Measurements from ENCODE around the gene RHOXF2B.
"Not testable (repeated sequence)": the region's sequence is repeated elsewhere in the genome, so short reads cannot be mapped to it uniquely, and the experiment has no call there.

Gene RHOXF2B

GRCh38 chrX:120077590-120077989 lies at the start of gene RHOXF2B:
Gene RHOXF2B (minus strand): TSS chrX:120077690. CDS start chrX:120077552, 138 bp downstream.
- H3K4me1 Mint-ChIP-seq; H3K4me3 Mint-ChIP-seq; H3K27me3 Mint-ChIP-seq (ENCODE audit: low read depth); H3K36me3 Mint-ChIP-seq (ENCODE audit: low read depth); H3K27ac Mint-ChIP-seq; H3K9me3 Mint-ChIP-seq: not testable (repeated sequence)

- H3K4me3 Mint-ChIP-seq, result no peak overlapping the region
- no peaks in the 10 kb centered on the region for H3K27me3 Mint-ChIP-seq (ENCODE audit: low read depth)
- H3K4me1 Mint-ChIP-seq, result no peaks in the 10 kb centered on the region
- no peak for TF ChIP-seq CTCF (IDR thresholded peaks at IDR 0.05; ENCODE audit: unreplicated experiment in 3 of 3)
- no peak overlapping the region for H3K27ac Mint-ChIP-seq
- no peaks in the 10 kb centered on the region for H3K36me3 Mint-ChIP-seq (ENCODE audit: low read depth)
- H3K9me3 Mint-ChIP-seq, result no peaks in the 10 kb centered on the region
Observed at GRCh38 chrX:120125444-120125843, 48.0 kb upstream of the RHOXF2B start.

GRCh38 chrX:120120223-120120622 lies 42.7 kb upstream of the RHOXF2B start:
- Mint-ChIP-seq H3K4me3 (no peak overlapping the region), H3K27ac (no peak overlapping the region), H3K9me3 (no peaks in the 10 kb centered on the region), H3K36me3 (ENCODE audit: low read depth) (no peaks in the 10 kb centered on the region), H3K4me1 (no peaks in the 10 kb centered on the region), H3K27me3 (ENCODE audit: low read depth) (no peaks in the 10 kb centered on the region)
- TF ChIP-seq CTCF (IDR thresholded peaks at IDR 0.05; ENCODE audit: unreplicated experiment in 3 of 3), result no peak

GRCh38 chrX:120115438-120115963 lies 38.0 kb upstream of the RHOXF2B start, which contains the start of gene RHOXF1:
Gene RHOXF1 (minus strand): TSS chrX:120115913. CDS start chrX:120115862, 51 bp downstream.
- no peak within 1 kb of the TSS for H3K27ac Mint-ChIP-seq
- no peaks in the 10 kb centered on the region for H3K36me3 Mint-ChIP-seq (ENCODE audit: low read depth)
- H3K27me3 Mint-ChIP-seq (ENCODE audit: low read depth), result no peaks in the 10 kb centered on the region
- H3K4me3 Mint-ChIP-seq, result no peak within 1 kb of the TSS
- H3K4me1 Mint-ChIP-seq, result no peaks in the 10 kb centered on the region
- H3K9me3 Mint-ChIP-seq, result peaks cover 3% of the 10 kb centered on the region
- TF ChIP-seq CTCF (IDR thresholded peaks at IDR 0.05; ENCODE audit: unreplicated experiment in 3 of 3), result no peak

GRCh38 chrX:120111611-120112010 lies 34.1 kb upstream of the RHOXF2B start:
- peaks cover 5% of the 10 kb centered on the region for H3K9me3 Mint-ChIP-seq
- H3K36me3 Mint-ChIP-seq (ENCODE audit: low read depth), result no peaks in the 10 kb centered on the region
- H3K27ac Mint-ChIP-seq, result no peak overlapping the region
- no peak overlapping the region for H3K4me3 Mint-ChIP-seq
- no peaks in the 10 kb centered on the region for H3K4me1 Mint-ChIP-seq
- TF ChIP-seq CTCF (IDR thresholded peaks at IDR 0.05; ENCODE audit: unreplicated experiment in 3 of 3), result no peak
- no peaks in the 10 kb centered on the region for H3K27me3 Mint-ChIP-seq (ENCODE audit: low read depth)

GRCh38 chrX:120109378-120109777 lies 31.9 kb upstream of the RHOXF2B start:
- no peaks in the 10 kb centered on the region for H3K4me1 Mint-ChIP-seq
- no peak overlapping the region for H3K4me3 Mint-ChIP-seq
- no peaks in the 10 kb centered on the region for H3K36me3 Mint-ChIP-seq (ENCODE audit: low read depth)
- H3K27me3 Mint-ChIP-seq (ENCODE audit: low read depth), result no peaks in the 10 kb centered on the region
- no peak overlapping the region for H3K27ac Mint-ChIP-seq
- no peak for TF ChIP-seq CTCF (IDR thresholded peaks at IDR 0.05; ENCODE audit: unreplicated experiment in 3 of 3)
- peaks cover 10% of the 10 kb centered on the region for H3K9me3 Mint-ChIP-seq

- not testable (repeated sequence) for H3K36me3 Mint-ChIP-seq (ENCODE audit: low read depth); H3K4me1 Mint-ChIP-seq; H3K4me3 Mint-ChIP-seq; H3K27ac Mint-ChIP-seq; H3K27me3 Mint-ChIP-seq (ENCODE audit: low read depth)
- H3K9me3 Mint-ChIP-seq, result peaks cover 30% of the 10 kb centered on the region
Observed at GRCh38 chrX:120104707-120105106, 27.2 kb upstream of the RHOXF2B start.

GRCh38 chrX:120101057-120101456 lies 23.6 kb upstream of the RHOXF2B start:
- H3K27ac Mint-ChIP-seq; H3K27me3 Mint-ChIP-seq (ENCODE audit: low read depth); H3K4me3 Mint-ChIP-seq; H3K36me3 Mint-ChIP-seq (ENCODE audit: low read depth); H3K4me1 Mint-ChIP-seq: not testable (repeated sequence)
- H3K9me3 Mint-ChIP-seq, result peaks cover 33% of the 10 kb centered on the region
